HCT116 (cell line): ENCODE measurements around the gene PTP4A2. TPM values are rescaled to one million over a fixed set of nuclear protein-coding genes. Genes with fewer than 3 reads are reported as not detected.
"Not testable (repeated sequence)": the region's sequence is repeated elsewhere in the genome, so short reads cannot be mapped to it uniquely, and the experiment has no call there.

ENCODE experiments used
- ATAC-seq: fragments of 200-7000 bp; cut with Tn5 transposase; 2 replicates; pipeline ENCODE4 v1.9.1; 2020; ENCODE audit warnings: mild to moderate bottlenecking, moderate library complexity
- BruUV-seq: library from RNA; stranded (reverse); fragments of 400-500 nt; replicated peaks from 2 replicates; lab custom pipeline; 2021; lab: Mats Ljungman, UMichigan
- CTCF ChIA-PET: fragments of 300-600 bp; sonication (Branson Sonifier 250); formaldehyde crosslinking; loops from one replicate; lab custom pipeline; 2021; ENCODE audit warnings: antibody characterized with exemption; lab: Charles Lee
- POLR2A ChIA-PET: fragments of 300-600, 350-600 bp; sonication (Branson Sonifier 250); formaldehyde crosslinking; loops from one replicate; lab custom pipeline; 2021; ENCODE audit warnings: antibody characterized with exemption; lab: Charles Lee
- RAD21 ChIA-PET, 2 experiments: fragments of 300-600 bp; sonication (Branson Sonifier 250); formaldehyde crosslinking; loops; one replicate each; lab custom pipeline; 2023; ENCODE audit warnings: low total read pairs in 2 of 2; ENCODE audit not compliant: uncharacterized antibody in 2 of 2, unreplicated experiment in 2 of 2, low non-redundant PET in 1 of 2; lab: Charles Lee
- DNase-seq: peaks from one replicate; pipeline ENCODE4 v3.0.0-alpha.2; 2010; ENCODE audit warnings: low read depth, low spot score
- H2AFZ ChIP-seq: fragments of 200-600 bp; shearing (Covaris generic), sonication (generic); 2 replicates; pipeline ENCODE4 v1.6.1; 2017; ENCODE audit warnings: low read depth, mixed run types, mixed read lengths, antibody characterized with exemption, low read length; ENCODE audit not compliant: poor library complexity, severe bottlenecking
- H3K27ac ChIP-seq: 2 replicates; pipeline ENCODE4 v1.5.1; 2012; ENCODE audit warnings: low read depth, low read length
- H3K27me3 ChIP-seq: fragments of 200-600 bp; sonication (generic); 2 replicates; pipeline ENCODE4 v1.6.1; 2016; ENCODE audit warnings: mixed run types, low read length, mixed read lengths; ENCODE audit not compliant: insufficient read depth
- H3K36me3 ChIP-seq, 2 experiments: fragments of 200-500 bp in 1 of 2; fragments of 200-600 bp in 1 of 2; sonication (Bioruptor generic) in 1 of 2; sonication (generic) in 1 of 2; 2 replicates each; pipeline versions ENCODE4 v1.5.1 to v1.6.1; 2014 to 2016; ENCODE audit warnings: low read length in 2 of 2, inconsistent platforms in 1 of 2, mixed read lengths in 1 of 2, mixed run types in 1 of 2; ENCODE audit not compliant: insufficient read depth in 2 of 2, control insufficient read depth in 1 of 2
- H3K4me1 ChIP-seq, 2 experiments: fragments of 200-600 bp in 1 of 2; sonication (generic) in 1 of 2; 2 replicates each; pipeline versions ENCODE4 v1.5.1 to v1.6.1; 2012 to 2017; ENCODE audit warnings: low read length in 2 of 2, inconsistent platforms in 1 of 2, mild to moderate bottlenecking in 1 of 2, mixed read lengths in 1 of 2, mixed run types in 1 of 2, moderate library complexity in 1 of 2; ENCODE audit not compliant: insufficient read depth in 2 of 2, control insufficient read depth in 1 of 2
- H3K4me2 ChIP-seq: fragments of 200-600 bp; sonication (generic); 2 replicates; pipeline ENCODE4 v1.6.1; 2017; ENCODE audit warnings: mixed run types, low read length, mixed read lengths
- H3K4me3 ChIP-seq, 2 experiments: fragments of 200-600 bp in 1 of 2; sonication (generic) in 1 of 2; replicated peaks in 1 of 2; 2 replicates each; pipeline ENCODE4 v1.5.1; 2011 to 2016; ENCODE audit warnings: low read length in 2 of 2, control low read depth in 1 of 2, low read depth in 1 of 2, mild to moderate bottlenecking in 1 of 2, mixed read lengths in 1 of 2, mixed run types in 1 of 2
- H3K79me2 ChIP-seq: fragments of 200-600 bp; sonication (generic); 2 replicates; pipeline ENCODE4 v1.6.1; 2017; ENCODE audit warnings: mild to moderate bottlenecking, mixed run types, low read length, moderate library complexity, mixed read lengths; ENCODE audit not compliant: insufficient read depth
- H3K9ac ChIP-seq: fragments of 200-600 bp; sonication (generic); 2 replicates; pipeline ENCODE4 v1.6.1; 2016; ENCODE audit warnings: low read length, mixed read lengths
- H3K9me2 ChIP-seq: fragments of 200-600 bp; sonication (generic), shearing (Covaris generic); 2 replicates; pipeline ENCODE4 v1.6.1; 2017; ENCODE audit warnings: mixed run types, mild to moderate bottlenecking, moderate library complexity; ENCODE audit not compliant: insufficient read depth
- H3K9me3 ChIP-seq, 2 experiments: fragments of 200-500 bp in 1 of 2; fragments of 200-600 bp in 1 of 2; sonication (Bioruptor generic) in 1 of 2; sonication (generic) in 1 of 2; 2 replicates each; pipeline ENCODE4 v1.6.1; 2014 to 2017; ENCODE audit warnings: low read length in 2 of 2, mixed read lengths in 2 of 2, inconsistent platforms in 1 of 2, low read depth in 1 of 2, mild to moderate bottlenecking in 1 of 2, mixed run types in 1 of 2, moderate library complexity in 1 of 2; ENCODE audit not compliant: control insufficient read depth in 1 of 2, insufficient read depth in 1 of 2
- H4K20me1 ChIP-seq: fragments of 200-600 bp; sonication (generic), shearing (Covaris generic); 2 replicates; pipeline ENCODE4 v1.6.1; 2017; ENCODE audit warnings: mixed run types, mild to moderate bottlenecking, moderate library complexity; ENCODE audit not compliant: insufficient read depth
- CEBPB ChIP-seq: IDR thresholded peaks from 2 replicates; pipeline ENCODE4 v1.6.1; 2012; ENCODE audit warnings: low read depth
- intact Hi-C: fragments of 100-400 bp; cut with micrococcal nuclease; formaldehyde crosslinking; loops from 2 replicates; pipeline ENCODE4 v1.10.0; 2022
- total RNA-seq: library from RNA; stranded (reverse); gene quantifications from one replicate; pipeline ENCODE4 v1.2.1, GENCODE V29; 2021; ENCODE audit not compliant: unreplicated experiment

PTP4A2 gene
- total RNA-seq, 1 experiment from 2014 or later = 267 TPM

GRCh38 chr1:31949862-31950261 lies 11.7 kb upstream of the PTP4A2 start:
- DNase-seq (no peak), ATAC-seq (no peak)
- Histone ChIP-seq H3K27me3 (no peaks in the 10 kb centered on the region), H3K79me2 (no peaks in the 10 kb centered on the region), H2AFZ (no peak overlapping the region), H3K9me2 (no peaks in the 10 kb centered on the region), H3K27ac (no peak overlapping the region), H3K36me3 (no peaks in the 10 kb centered on the region), H3K4me2 (no peak overlapping the region), H4K20me1 (no peaks in the 10 kb centered on the region), H3K4me1 (peaks cover 18 to 19% of the 10 kb centered on the region in 2 experiments), H3K9me3 (no peaks in the 10 kb centered on the region), H3K4me3 (no peak overlapping the region), H3K9ac (no peak overlapping the region)
- POLR2A ChIA-PET = no interaction called here
- RAD21 ChIA-PET = no interaction called here
- BruUV-seq = no TSS peak
- no peak for TF ChIP-seq CEBPB
- intact Hi-C loops = no loop called here
- CTCF ChIA-PET = interaction anchor here (1.9 kb wide), 1 partner anchor 14 kb away, joined by 7 read pairs; no protein-coding TSS in a partner anchor

GRCh38 chr1:31945677-31946076 lies 7.5 kb upstream of the PTP4A2 start:
- DNase-seq, intact Hi-C loops, H3K9ac ChIP-seq, RAD21 ChIA-PET, H2AFZ ChIP-seq, ATAC-seq, H3K36me3 ChIP-seq, H3K4me3 ChIP-seq, H3K27me3 ChIP-seq, H3K9me3 ChIP-seq, H4K20me1 ChIP-seq, H3K9me2 ChIP-seq, H3K79me2 ChIP-seq, BruUV-seq: not testable (repeated sequence)
- ChIA-PET CTCF (interaction anchor here (2.1 to 2.2 kb wide), 2 partner anchors 18 to 130 kb away, joined by 5 to 21 read pairs; partner anchors contain the start of gene SPOCD1), POLR2A (interaction anchor here (0.7 to 3.5 kb wide), 3 partner anchors 10 to 102 kb away, joined by 4 to 41 read pairs (median 5); no protein-coding TSS in a partner anchor)
- peaks cover 34 to 46% of the 10 kb centered on the region in 2 experiments for H3K4me1 ChIP-seq
- peak overlapping the region; percentile 83; the same call in 1 of the 2 replicates for H3K27ac ChIP-seq
- peak overlapping the region; percentile 96; the same call in 1 of the 2 replicates for H3K4me2 ChIP-seq
